Lung (tissue), 12 donors: ENCODE measurements around the gene KIAA0232. TPM values are rescaled to one million over a fixed set of nuclear protein-coding genes. Genes with fewer than 3 reads are reported as not detected.

Experiments used
- ATAC-seq: fragments of 200-7000 bp; cut with Tn5 transposase; one replicate; pipeline ENCODE4 v1.9.1; 2020; ENCODE audit warnings: moderate number of reproducible peaks; ENCODE audit not compliant: insufficient read depth, low FRiP score
- DNase-seq, 3 donors: peaks; one replicate each; pipeline ENCODE4 v3.0.0-alpha.2; 2013 to 2017
- H3K27ac ChIP-seq, 2 donors: one replicate each; pipeline ENCODE4 v1.5.1; 2013; ENCODE audit warnings: mild to moderate bottlenecking in 2 of 2, moderate library complexity in 2 of 2, control low read depth in 1 of 2, inconsistent platforms in 1 of 2, low read depth in 1 of 2, low read length in 1 of 2
- H3K27me3 ChIP-seq, 3 donors: one replicate each; pipeline ENCODE4 v1.5.1; 2013; ENCODE audit warnings: low read length in 2 of 3; ENCODE audit not compliant: control insufficient read depth in 3 of 3, insufficient read depth in 3 of 3
- H3K36me3 ChIP-seq, 4 donors: one replicate each; pipeline ENCODE4 v1.5.1; 2013; ENCODE audit warnings: low read length in 4 of 4, mild to moderate bottlenecking in 1 of 4, moderate library complexity in 1 of 4; ENCODE audit not compliant: control insufficient read depth in 4 of 4, insufficient read depth in 4 of 4
- H3K4me1 ChIP-seq, 5 donors: one replicate each; pipeline ENCODE4 v1.5.1; 2013; ENCODE audit warnings: low read length in 5 of 5, mild to moderate bottlenecking in 2 of 5, moderate library complexity in 1 of 5; ENCODE audit not compliant: control insufficient read depth in 5 of 5, insufficient read depth in 5 of 5
- H3K4me3 ChIP-seq: one replicate; pipeline ENCODE4 v1.5.1; 2013; ENCODE audit warnings: mild to moderate bottlenecking, control low read depth, moderate library complexity
- H3K9ac ChIP-seq, 2 donors: one replicate each; pipeline ENCODE4 v1.5.1; 2013; ENCODE audit warnings: low read length in 2 of 2, control low read depth in 1 of 2; ENCODE audit not compliant: insufficient read depth in 1 of 2
- H3K9me3 ChIP-seq, 4 donors: one replicate each; pipeline ENCODE4 v1.5.1; 2013; ENCODE audit warnings: low read length in 3 of 4, mild to moderate bottlenecking in 1 of 4, moderate library complexity in 1 of 4; ENCODE audit not compliant: control insufficient read depth in 4 of 4, insufficient read depth in 3 of 4
- CTCF ChIP-seq: IDR thresholded peaks from 2 replicates; pipeline ENCODE4 v1.5.1; 2012; ENCODE audit warnings: mild to moderate bottlenecking; ENCODE audit errors: control extremely low read depth, extremely low read depth
- WGBS, 2 donors: extraction: QIAGEN DNeasy Blood & Tissue Kit; methylation state at CpG; one replicate each; pipeline ENCODE4 v1.1.7; 2013; 5-methylcytosine and 5-hydroxymethylcytosine counted together
- polyA plus RNA-seq, 2 donors: library from polyadenylated mRNA; stranded (reverse); fragments of 200-250 nt; gene quantifications; one replicate each; pipeline ENCODE4 v1.2.1, GENCODE V29; 2013
- total RNA-seq, 2 donors: library from RNA; depleted of rRNA in 1 of 2; stranded (reverse); fragments of >200 nt in 1 of 2; gene quantifications; one replicate each; pipeline ENCODE4 v1.2.1, GENCODE V29; 2014 to 2021
- donor health status: control.
- donor health status: control.
- donor health status: Bipolar disorder and iron deficiency.
- donor health status: healthy.
- donor health status: DM: yes; HTN: yes; CAD: no.

KIAA0232 gene
- total and polyA plus RNA-seq, 4 donors, result 6.8 to 34.6 (median 18.7) TPM

DNA sequence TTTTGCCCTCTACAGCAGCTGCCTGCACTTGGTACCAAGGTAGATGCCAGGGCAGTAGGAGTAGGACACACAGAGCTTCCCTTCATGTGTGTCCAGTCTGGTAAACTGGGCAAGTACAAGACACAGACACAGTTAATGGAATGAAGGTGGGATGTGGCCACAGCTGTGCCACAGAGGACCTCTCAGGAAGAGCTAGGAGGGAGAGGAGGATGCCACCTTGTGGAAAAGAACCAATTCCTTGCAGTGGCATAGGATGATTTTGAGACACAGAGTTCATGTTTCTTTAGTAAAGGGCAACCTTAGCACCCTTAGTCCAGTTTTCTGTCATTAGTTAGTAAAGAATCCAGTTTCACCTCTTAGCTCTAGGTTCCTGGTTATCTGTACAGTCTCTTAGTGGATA, 90.8 kb downstream of the KIAA0232 start:
- no peaks in the 10 kb centered on the region for H3K27me3 ChIP-seq
- DNase-seq, result no peak
- TF ChIP-seq CTCF, result no peak
- H3K4me3 ChIP-seq, result no peak overlapping the region
- H3K36me3 ChIP-seq, result peaks cover 13 to 47% (median 28%) of the 10 kb centered on the region in 4 donors
- no peaks in the 10 kb centered on the region for H3K9me3 ChIP-seq
- no peak overlapping the region for H3K27ac ChIP-seq
- ATAC-seq, result no peak
- no peaks in the 10 kb centered on the region for H3K4me1 ChIP-seq
- H3K9ac ChIP-seq, result no peak overlapping the region

- H3K36me3 ChIP-seq, result peaks cover 18 to 53% (median 31%) of the 10 kb centered on the region in 4 donors
Observed at GRCh38 chr4:6873792-6874461, 91.4 kb downstream of the KIAA0232 start.

DNA sequence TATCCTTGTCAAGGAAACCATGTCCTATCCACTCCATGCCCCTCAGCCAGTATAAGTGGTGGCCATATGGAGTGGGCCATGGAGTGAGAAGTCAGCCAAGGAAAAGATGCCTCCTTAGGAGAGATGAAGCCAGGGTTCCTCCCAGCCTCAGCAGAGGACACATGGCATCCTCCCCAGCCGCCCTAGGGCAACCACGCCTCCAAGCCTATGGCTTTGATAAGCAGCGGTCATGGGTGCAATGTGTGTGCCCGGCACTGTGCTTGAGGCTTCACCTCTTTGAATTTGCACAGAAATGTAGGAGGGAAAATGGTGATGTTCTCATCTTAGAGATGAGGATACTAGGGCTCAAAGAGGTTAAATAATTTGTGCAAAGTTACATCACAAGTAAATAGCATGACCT, 92.5 kb downstream of the KIAA0232 start:
- ATAC-seq, result no peak
- Histone ChIP-seq H3K36me3 (peaks cover 18 to 60% (median 39%) of the 10 kb centered on the region in 4 donors), H3K9me3 (no peaks in the 10 kb centered on the region), H3K4me1 (no peaks in the 10 kb centered on the region), H3K27ac (no peak overlapping the region), H3K9ac (no peak overlapping the region), H3K27me3 (no peaks in the 10 kb centered on the region), H3K4me3 (no peak overlapping the region)
- no peak for DNase-seq
- no peak for TF ChIP-seq CTCF
- 98 to 100% methylated on average over 4 of the region's 4 CpGs for WGBS, 2 donors

More at GRCh38 chr4:6873792-6874461, 91.4 kb downstream of the KIAA0232 start:
- no peaks in the 10 kb centered on the region for H3K27me3 ChIP-seq
- no peak overlapping the region for H3K4me3 ChIP-seq
- no peak overlapping the region for H3K9ac ChIP-seq
- H3K4me1 ChIP-seq, result no peaks in the 10 kb centered on the region
- TF ChIP-seq CTCF, result peak; percentile 63
- 55 to 68% methylated on average over 3 of the region's 3 CpGs for WGBS, 2 donors
- no peaks in the 10 kb centered on the region for H3K9me3 ChIP-seq
- ATAC-seq (no peak), DNase-seq (peak; percentile 62 to 67 (median 63))
- H3K27ac ChIP-seq, result no peak overlapping the region

GRCh38 chr4:6875431-6875831, 92.9 kb downstream of the KIAA0232 start:
- DNase-seq, result no peak
- Histone ChIP-seq H3K4me1 (no peaks in the 10 kb centered on the region), H3K27me3 (no peaks in the 10 kb centered on the region), H3K27ac (no peak overlapping the region), H3K9ac (no peak overlapping the region), H3K4me3 (no peak overlapping the region), H3K36me3 (peaks cover 18 to 61% (median 40%) of the 10 kb centered on the region in 4 donors), H3K9me3 (no peaks in the 10 kb centered on the region)
- 38 to 52% methylated on average over 4 of the region's 4 CpGs for WGBS, 2 donors
- peak; percentile 24 for ATAC-seq
- TF ChIP-seq CTCF, result no peak
